ENCODE results near the gene PHF23. TPM values are rescaled to one million over a fixed set of nuclear protein-coding genes. Genes with fewer than 3 reads are reported as not detected.

The PHF23 gene
- total RNA-seq, 6 experiments from 2014 or later, result 57.0 to 75.0 (median 68.2) TPM

- no peak for TF ChIP-seq CTCF (IDR thresholded peaks at IDR 0.05)
- Mint-ChIP-seq H3K27ac (peak overlapping the region; percentile 87), H3K36me3 (ENCODE audit: low read depth) (peaks cover 17% of the 10 kb centered on the region; the same call in 1 of the 2 replicates), H3K4me1 (ENCODE audit: low read depth) (peaks cover 25% of the 10 kb centered on the region), H3K4me3 (peak overlapping the region; percentile 76), H3K27me3 (ENCODE audit: insufficient read depth) (peaks cover 3% of the 10 kb centered on the region; the same call in 1 of the 2 replicates), H3K9me3 (no peaks in the 10 kb centered on the region)
- no peak for DNase-seq
These were observed 34.3 kb downstream of the PHF23 start for GRCh38 chr17:7204828-7205461.

GRCh38 chr17:7204336-7204735, 34.9 kb downstream of the PHF23 start:
- Mint-ChIP-seq H3K27me3 (ENCODE audit: insufficient read depth) (peaks cover 3% of the 10 kb centered on the region), H3K4me3 (peak overlapping the region; percentile 76), H3K4me1 (ENCODE audit: low read depth) (peaks cover 25% of the 10 kb centered on the region), H3K9me3 (no peaks in the 10 kb centered on the region), H3K36me3 (ENCODE audit: low read depth) (peaks cover 17% of the 10 kb centered on the region; the same call in 1 of the 2 replicates), H3K27ac (peak overlapping the region; percentile 87; the same call in 1 of the 2 replicates)
- no peak for DNase-seq
- no peak for TF ChIP-seq CTCF (IDR thresholded peaks at IDR 0.05)

GRCh38 chr17:7203391-7203790, 35.9 kb downstream of the PHF23 start:
- H3K4me1 Mint-ChIP-seq (ENCODE audit: low read depth), result peaks cover 25% of the 10 kb centered on the region
- TF ChIP-seq CTCF (IDR thresholded peaks at IDR 0.05), result no peak
- no peak overlapping the region for H3K4me3 Mint-ChIP-seq
- H3K36me3 Mint-ChIP-seq (ENCODE audit: low read depth), result peaks cover 17% of the 10 kb centered on the region; the same call in 1 of the 2 replicates
- no peak for DNase-seq
- peaks cover 3% of the 10 kb centered on the region for H3K27me3 Mint-ChIP-seq (ENCODE audit: insufficient read depth)
- no peak overlapping the region for H3K27ac Mint-ChIP-seq
- no peaks in the 10 kb centered on the region for H3K9me3 Mint-ChIP-seq

- TF ChIP-seq CTCF (IDR thresholded peaks at IDR 0.05), result no peak
- H3K36me3 Mint-ChIP-seq (ENCODE audit: low read depth), result peaks cover 17% of the 10 kb centered on the region
- H3K4me1 Mint-ChIP-seq (ENCODE audit: low read depth), result no peaks in the 10 kb centered on the region
- no peak overlapping the region for H3K27ac Mint-ChIP-seq
- no peak overlapping the region for H3K4me3 Mint-ChIP-seq
- peaks cover 4% of the 10 kb centered on the region for H3K27me3 Mint-ChIP-seq (ENCODE audit: insufficient read depth)
- DNase-seq, result no peak
- no peaks in the 10 kb centered on the region for H3K9me3 Mint-ChIP-seq
These were observed 42.4 kb downstream of the PHF23 start for GRCh38 chr17:7196651-7197401.

GRCh38 chr17:7195971-7196370, 43.3 kb downstream of the PHF23 start:
- peaks cover 17% of the 10 kb centered on the region for H3K36me3 Mint-ChIP-seq (ENCODE audit: low read depth)
- no peak overlapping the region for H3K27ac Mint-ChIP-seq
- no peak overlapping the region for H3K4me3 Mint-ChIP-seq
- H3K27me3 Mint-ChIP-seq (ENCODE audit: insufficient read depth), result peaks cover 4% of the 10 kb centered on the region
- H3K4me1 Mint-ChIP-seq (ENCODE audit: low read depth), result no peaks in the 10 kb centered on the region
- no peaks in the 10 kb centered on the region for H3K9me3 Mint-ChIP-seq
- no peak for TF ChIP-seq CTCF (IDR thresholded peaks at IDR 0.05)
- DNase-seq, result no peak
